Measurements from ENCODE around the gene OR6T1.

OR6T1 gene

GRCh38 chr11:123943738-123944137 lies at the start of gene OR6T1:
Gene OR6T1 (minus strand): TSS chr11:123943838. CDS start chr11:123943838, 0 bp downstream.
- in situ Hi-C loops (cut with MboI; ENCODE audit: low sequenced_read_pairs), result no loop called here

GRCh38 chr11:123979311-123979710 lies 35.7 kb upstream of the OR6T1 start:
- in situ Hi-C loops (cut with MboI; ENCODE audit: low sequenced_read_pairs), result no loop called here

GRCh38 chr11:123977731-123978347 lies 34.2 kb upstream of the OR6T1 start, which contains the start of gene OR10S1:
Gene OR10S1 (minus strand): TSS chr11:123977781. CDS start chr11:123977664, 117 bp downstream.
- in situ Hi-C loops (cut with MboI; ENCODE audit: low sequenced_read_pairs), result no loop called here

GRCh38 chr11:123976770-123977560 lies 33.3 kb upstream of the OR6T1 start:
- in situ Hi-C loops (cut with MboI; ENCODE audit: low sequenced_read_pairs), result no loop called here

- in situ Hi-C loops (cut with MboI; ENCODE audit: low sequenced_read_pairs), result no loop called here
Measured at GRCh38 chr11:123973816-123974215, 30.2 kb upstream of the OR6T1 start.

GRCh38 chr11:123956752-123957151 lies 13.1 kb upstream of the OR6T1 start:
- in situ Hi-C loops (cut with MboI; ENCODE audit: low sequenced_read_pairs), result no loop called here

GRCh38 chr11:123945132-123945531 lies 1.5 kb upstream of the OR6T1 start:
- in situ Hi-C loops (cut with MboI; ENCODE audit: low sequenced_read_pairs), result no loop called here

GRCh38 chr11:123942413-123942812 lies 1.2 kb downstream of the OR6T1 start:
- in situ Hi-C loops (cut with MboI; ENCODE audit: low sequenced_read_pairs), result no loop called here

GRCh38 chr11:123939317-123939716 lies 4.3 kb downstream of the OR6T1 start, which contains the start of gene OR4D5:
Gene OR4D5 (plus strand): TSS chr11:123939617. CDS start chr11:123939617, 0 bp downstream.
- in situ Hi-C loops (cut with MboI; ENCODE audit: low sequenced_read_pairs), result no loop called here

GRCh38 chr11:123924027-123924426 lies 19.6 kb downstream of the OR6T1 start:
- in situ Hi-C loops (cut with MboI; ENCODE audit: low sequenced_read_pairs), result no loop called here

GRCh38 chr11:123920943-123921342 lies 22.7 kb downstream of the OR6T1 start:
- in situ Hi-C loops (cut with MboI; ENCODE audit: low sequenced_read_pairs), result no loop called here

- in situ Hi-C loops (cut with MboI; ENCODE audit: low sequenced_read_pairs), result no loop called here
Measured at GRCh38 chr11:123905826-123906225, 37.8 kb downstream of the OR6T1 start.

GRCh38 chr11:123904932-123905331 lies 38.7 kb downstream of the OR6T1 start:
- in situ Hi-C loops (cut with MboI; ENCODE audit: low sequenced_read_pairs), result no loop called here

- in situ Hi-C loops (cut with MboI; ENCODE audit: low sequenced_read_pairs), result no loop called here
Measured at GRCh38 chr11:123903932-123904331, 39.7 kb downstream of the OR6T1 start.

GRCh38 chr11:123901867-123902266 lies 41.8 kb downstream of the OR6T1 start, which contains the start of gene OR8D4:
Gene OR8D4 (plus strand): TSS chr11:123902167. CDS start chr11:123906432, 4,265 bp downstream.
- in situ Hi-C loops (cut with MboI; ENCODE audit: low sequenced_read_pairs), result no loop called here

- in situ Hi-C loops (cut with MboI; ENCODE audit: low sequenced_read_pairs), result no loop called here
Measured at GRCh38 chr11:123899792-123900191, 43.8 kb downstream of the OR6T1 start.
